ENCODE results near the gene NACC1. TPM values are rescaled to one million over a fixed set of nuclear protein-coding genes. Genes with fewer than 3 reads are reported as not detected.
A peak's percentile ranks its signal among the peaks of the same experiment; 100 is the strongest.

The NACC1 gene
- total RNA-seq, 1 experiment from 2014 or later: 133 TPM

GRCh38 chr19:13138171-13138915 is 20.3 kb downstream of the NACC1 start:
- H4K20me1 ChIP-seq (ENCODE audit: insufficient read depth): peaks cover 35% of the 10 kb centered on the region
- no peaks in the 10 kb centered on the region for H3K9me2 ChIP-seq (ENCODE audit: insufficient read depth)
- no peak overlapping the region for H2AFZ ChIP-seq
- no peak overlapping the region for H3K27ac ChIP-seq
- no peak for DNase-seq
- no peaks in the 10 kb centered on the region for H3K9me3 ChIP-seq (ENCODE audit: insufficient read depth, low read depth)
- POLR2A ChIA-PET (ENCODE audit: unreplicated experiment): no interaction called here
- no peak overlapping the region for H3K4me2 ChIP-seq
- CTCF ChIA-PET: no interaction called here
- TSS peak; percentile 15 for BruUV-seq (replicated peaks)
- peaks cover 16% of the 10 kb centered on the region for H3K79me2 ChIP-seq (ENCODE audit: low read depth)
- peaks cover 10% of the 10 kb centered on the region for H3K4me1 ChIP-seq (replicated peaks; ENCODE audit: insufficient read depth)
- peaks cover 37% of the 10 kb centered on the region for H3F3A ChIP-seq (ENCODE audit: insufficient read depth, low read depth)
- H3K36me3 ChIP-seq (ENCODE audit: low read depth): peaks cover 16% of the 10 kb centered on the region
- intact Hi-C loops (cut with micrococcal nuclease; ENCODE audit: unreplicated experiment): no loop called here
- no peaks in the 10 kb centered on the region for H3K27me3 ChIP-seq (ENCODE audit: insufficient read depth, low read depth)
- no peak overlapping the region for H3K4me3 ChIP-seq
- no peak for TF ChIP-seq EZH2 (IDR thresholded peaks at IDR 0.05; ENCODE audit: low read depth)
- TF ChIP-seq CTCF (conservative IDR thresholded peaks at IDR 0.05): no peak

- POLR2A ChIA-PET (ENCODE audit: unreplicated experiment): interaction anchor here (0.6 kb wide), 1 partner anchor 712 kb away, joined by 5 read pairs; no protein-coding TSS in a partner anchor
- Histone ChIP-seq H3K27me3 (ENCODE audit: insufficient read depth, low read depth) (no peaks in the 10 kb centered on the region), H4K20me1 (ENCODE audit: insufficient read depth) (peaks cover 30% of the 10 kb centered on the region), H3K27ac (no peak overlapping the region), H3K4me3 (no peak overlapping the region), H3K9me3 (ENCODE audit: insufficient read depth, low read depth) (no peaks in the 10 kb centered on the region), H3K4me1 (replicated peaks; ENCODE audit: insufficient read depth) (peaks cover 15% of the 10 kb centered on the region), H3K9me2 (ENCODE audit: insufficient read depth) (no peaks in the 10 kb centered on the region), H3K36me3 (ENCODE audit: low read depth) (peaks cover 17% of the 10 kb centered on the region), H3F3A (ENCODE audit: insufficient read depth, low read depth) (peaks cover 37% of the 10 kb centered on the region), H3K79me2 (ENCODE audit: low read depth) (peaks cover 11% of the 10 kb centered on the region), H3K4me2 (no peak overlapping the region), H2AFZ (no peak overlapping the region)
- intact Hi-C loops (cut with micrococcal nuclease; ENCODE audit: unreplicated experiment): no loop called here
- CTCF ChIA-PET: no interaction called here
- no peak for DNase-seq
- TF ChIP-seq EZH2 (IDR thresholded peaks at IDR 0.05; ENCODE audit: low read depth) (no peak), CTCF (conservative IDR thresholded peaks at IDR 0.05) (no peak)
- BruUV-seq (replicated peaks): no TSS peak
Observed at GRCh38 chr19:13138916-13139198, 20.8 kb downstream of the NACC1 start.

GRCh38 chr19:13139633-13140311 is 21.7 kb downstream of the NACC1 start:
- Histone ChIP-seq H3K27ac (no peak overlapping the region; the same call in 1 of the 2 replicates), H2AFZ (no peak overlapping the region), H3K4me3 (no peak overlapping the region), H3K27me3 (ENCODE audit: insufficient read depth, low read depth) (no peaks in the 10 kb centered on the region), H3K79me2 (ENCODE audit: low read depth) (peaks cover 2% of the 10 kb centered on the region; the same call in 1 of the 2 replicates), H4K20me1 (ENCODE audit: insufficient read depth) (peaks cover 21% of the 10 kb centered on the region), H3K9me2 (ENCODE audit: insufficient read depth) (no peaks in the 10 kb centered on the region), H3K9me3 (ENCODE audit: insufficient read depth, low read depth) (no peaks in the 10 kb centered on the region), H3K4me2 (no peak overlapping the region), H3K36me3 (ENCODE audit: low read depth) (peaks cover 19% of the 10 kb centered on the region), H3F3A (ENCODE audit: insufficient read depth, low read depth) (peaks cover 45% of the 10 kb centered on the region), H3K4me1 (replicated peaks; ENCODE audit: insufficient read depth) (peaks cover 23% of the 10 kb centered on the region)
- TF ChIP-seq EZH2 (IDR thresholded peaks at IDR 0.05; ENCODE audit: low read depth) (no peak), CTCF (conservative IDR thresholded peaks at IDR 0.05) (no peak)
- ChIA-PET CTCF (no interaction called here), POLR2A (ENCODE audit: unreplicated experiment) (interaction anchor here (0.6 kb wide), 1 partner anchor 711 kb away, joined by 5 read pairs; no protein-coding TSS in a partner anchor)
- no TSS peak for BruUV-seq (replicated peaks)
- intact Hi-C loops (cut with micrococcal nuclease; ENCODE audit: unreplicated experiment): no loop called here
- no peak for DNase-seq
